Measurements from ENCODE around the gene INSRR. TPM values are rescaled to one million over a fixed set of nuclear protein-coding genes. Genes with fewer than 3 reads are reported as not detected.

INSRR gene
- total RNA-seq, 1 donor from 2014 or later, result not detected

GRCh38 chr1:156893048-156893953 lies 34.4 kb upstream of the INSRR start, which contains the start of gene PEAR1:
PEAR1 (plus strand) TSS chr1:156893718; CDS start chr1:156903927, 10,209 bp downstream.
- H3K4me1 Mint-ChIP-seq (ENCODE audit: low read depth), result peaks cover 4% of the 10 kb centered on the region
- peak within 1 kb of the TSS; percentile 41 for H3K4me3 Mint-ChIP-seq (ENCODE audit: low read depth)
- H3K27me3 Mint-ChIP-seq, result peaks cover 81% of the 10 kb centered on the region
- no peak within 1 kb of the TSS for H3K27ac Mint-ChIP-seq
- no peaks in the 10 kb centered on the region for H3K9me3 Mint-ChIP-seq (ENCODE audit: low read depth)
- no peak for DNase-seq (ENCODE audit: low spot score, unreplicated experiment)
- TF ChIP-seq, protein P1, sequence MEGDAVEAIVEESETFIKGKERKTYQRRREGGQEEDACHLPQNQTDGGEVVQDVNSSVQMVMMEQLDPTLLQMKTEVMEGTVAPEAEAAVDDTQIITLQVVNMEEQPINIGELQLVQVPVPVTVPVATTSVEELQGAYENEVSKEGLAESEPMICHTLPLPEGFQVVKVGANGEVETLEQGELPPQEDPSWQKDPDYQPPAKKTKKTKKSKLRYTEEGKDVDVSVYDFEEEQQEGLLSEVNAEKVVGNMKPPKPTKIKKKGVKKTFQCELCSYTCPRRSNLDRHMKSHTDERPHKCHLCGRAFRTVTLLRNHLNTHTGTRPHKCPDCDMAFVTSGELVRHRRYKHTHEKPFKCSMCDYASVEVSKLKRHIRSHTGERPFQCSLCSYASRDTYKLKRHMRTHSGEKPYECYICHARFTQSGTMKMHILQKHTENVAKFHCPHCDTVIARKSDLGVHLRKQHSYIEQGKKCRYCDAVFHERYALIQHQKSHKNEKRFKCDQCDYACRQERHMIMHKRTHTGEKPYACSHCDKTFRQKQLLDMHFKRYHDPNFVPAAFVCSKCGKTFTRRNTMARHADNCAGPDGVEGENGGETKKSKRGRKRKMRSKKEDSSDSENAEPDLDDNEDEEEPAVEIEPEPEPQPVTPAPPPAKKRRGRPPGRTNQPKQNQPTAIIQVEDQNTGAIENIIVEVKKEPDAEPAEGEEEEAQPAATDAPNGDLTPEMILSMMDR (IDR thresholded peaks at IDR 0.05; ENCODE audit: unreplicated experiment), result peak; percentile 32
- H3K36me3 Mint-ChIP-seq (ENCODE audit: insufficient read depth), result no peaks in the 10 kb centered on the region

GRCh38 chr1:156892190-156893047 lies 33.5 kb upstream of the INSRR start:
- TF ChIP-seq, protein P1 (IDR thresholded peaks at IDR 0.05; ENCODE audit: unreplicated experiment), result peak; percentile 90
- no peak overlapping the region for H3K27ac Mint-ChIP-seq
- H3K27me3 Mint-ChIP-seq, result peaks cover 76% of the 10 kb centered on the region

DNA sequence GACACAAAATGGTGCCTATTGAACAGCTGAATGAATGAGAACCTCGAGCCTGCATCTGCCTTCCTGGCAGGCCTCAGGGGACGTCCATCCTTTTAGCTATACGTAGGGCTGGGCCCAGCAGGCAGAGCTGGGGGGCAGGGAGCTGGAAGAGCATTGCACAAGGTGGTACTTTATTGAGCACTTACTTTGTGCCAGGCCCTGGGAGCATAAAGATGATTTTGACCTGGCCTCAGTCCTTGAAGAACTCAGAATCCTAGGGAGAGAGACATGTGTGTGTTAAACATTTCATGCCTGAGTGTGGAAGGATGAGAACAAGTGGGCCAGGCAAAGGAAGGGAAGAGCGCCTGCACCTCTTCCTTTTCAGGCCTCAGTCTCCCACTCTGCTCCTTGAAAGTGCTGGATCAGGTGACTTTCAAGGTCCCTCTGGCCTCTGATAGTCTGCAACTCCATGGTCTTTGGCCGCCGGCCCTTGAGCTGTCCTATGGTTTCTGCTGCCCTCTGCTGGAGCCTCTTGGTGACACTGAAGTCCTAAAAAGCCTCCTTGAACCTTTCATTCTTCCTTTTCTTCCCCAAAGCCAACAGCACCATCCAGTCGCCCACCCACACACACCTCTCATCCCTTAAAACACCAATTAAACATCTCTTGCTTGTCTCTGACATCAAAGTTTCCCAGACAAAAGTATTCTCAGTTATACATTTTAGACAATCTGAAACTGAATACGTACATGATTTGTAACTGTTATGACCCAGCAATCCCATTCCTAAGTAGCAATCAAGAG lies 31.1 kb upstream of the INSRR start:
- Mint-ChIP-seq H3K27me3 (peaks cover 76% of the 10 kb centered on the region), H3K36me3 (ENCODE audit: insufficient read depth) (no peaks in the 10 kb centered on the region), H3K9me3 (ENCODE audit: low read depth) (no peaks in the 10 kb centered on the region), H3K27ac (no peak overlapping the region), H3K4me3 (ENCODE audit: low read depth) (no peak overlapping the region), H3K4me1 (ENCODE audit: low read depth) (no peaks in the 10 kb centered on the region)
- DNase-seq (ENCODE audit: low spot score, unreplicated experiment), result peak; percentile 69
- TF ChIP-seq, protein P1 (IDR thresholded peaks at IDR 0.05; ENCODE audit: unreplicated experiment), result peak; percentile 88

More at GRCh38 chr1:156892190-156893047, 33.5 kb upstream of the INSRR start:
- Mint-ChIP-seq H3K36me3 (ENCODE audit: insufficient read depth) (no peaks in the 10 kb centered on the region), H3K4me3 (ENCODE audit: low read depth) (peak overlapping the region; percentile 41), H3K9me3 (ENCODE audit: low read depth) (no peaks in the 10 kb centered on the region), H3K4me1 (ENCODE audit: low read depth) (peaks cover 4% of the 10 kb centered on the region)
- DNase-seq (ENCODE audit: low spot score, unreplicated experiment), result peak; percentile 89

DNA sequence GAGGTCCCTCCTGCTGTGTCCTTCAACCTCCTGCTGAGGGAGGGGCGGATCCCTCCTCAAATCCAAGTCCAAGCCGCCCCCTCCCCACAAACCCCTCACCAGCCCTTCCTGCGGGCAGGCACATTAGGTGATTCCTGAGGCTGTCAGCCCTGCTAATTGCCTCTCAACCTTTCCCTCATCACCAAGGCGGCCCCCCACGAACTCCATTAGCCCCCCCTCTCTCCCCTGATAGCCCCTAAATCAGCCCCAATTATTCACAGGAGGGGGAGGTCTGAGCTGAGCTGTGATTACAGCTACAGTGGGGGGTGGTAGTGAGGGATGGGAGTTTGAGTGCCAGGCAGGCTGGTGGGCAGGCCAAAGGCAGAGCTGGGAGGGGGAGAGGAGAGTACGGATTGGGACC lies 28.8 kb upstream of the INSRR start:
- Mint-ChIP-seq H3K4me3 (ENCODE audit: low read depth) (no peak overlapping the region), H3K36me3 (ENCODE audit: insufficient read depth) (no peaks in the 10 kb centered on the region), H3K27me3 (peaks cover 79% of the 10 kb centered on the region), H3K9me3 (ENCODE audit: low read depth) (no peaks in the 10 kb centered on the region), H3K27ac (no peak overlapping the region), H3K4me1 (ENCODE audit: low read depth) (no peaks in the 10 kb centered on the region)
- DNase-seq (ENCODE audit: low spot score, unreplicated experiment), result no peak
- TF ChIP-seq, protein P1 (IDR thresholded peaks at IDR 0.05; ENCODE audit: unreplicated experiment), result no peak
